Endothelial cell of umbilical vein (primary cell): ENCODE data around the gene DNAJC7. TPM values are rescaled to one million over a fixed set of nuclear protein-coding genes. Genes with fewer than 3 reads are reported as not detected.
A peak's percentile ranks its signal among the peaks of the same experiment; 100 is the strongest.

ENCODE experiments used
- BruUV-seq: library from RNA; stranded (reverse); fragments of 400-500 nt; replicated peaks from 2 replicates; lab custom pipeline; 2021; lab: Mats Ljungman, UMichigan
- CTCF ChIA-PET: fragments of 300-600, 350-600 bp; sonication (Branson Sonifier 250); formaldehyde crosslinking; loops from one replicate; lab custom pipeline; 2021; ENCODE audit warnings: antibody characterized with exemption, inconsistent platforms; lab: Charles Lee
- POLR2A ChIA-PET: fragments of 300-600, 350-600 bp; sonication (Branson Sonifier 250); formaldehyde crosslinking; loops from one replicate; lab custom pipeline; 2021; ENCODE audit warnings: antibody characterized with exemption, inconsistent platforms; lab: Charles Lee
- DNase-seq: peaks from one replicate; pipeline ENCODE4 v3.0.0-alpha.2; 2011; ENCODE audit warnings: low read depth, low spot score
- FAIRE-seq: peaks from 2 replicates; lab custom pipeline; 2011; peaks lifted over from hg19 to GRCh38; lab: Jason Lieb, UNC
- H2AFZ ChIP-seq: 2 replicates; pipeline ENCODE4 v1.6.0; 2012; ENCODE audit warnings: low read depth, low read length, control low read depth, inconsistent platforms
- H3K27ac ChIP-seq: 2 replicates; pipeline ENCODE4 v1.5.1; 2011; ENCODE audit warnings: low read depth, mild to moderate bottlenecking, control low read depth, low read length, moderate library complexity; ENCODE audit not compliant: insufficient read depth
- H3K27me3 ChIP-seq, 2 experiments: 2 replicates each; pipeline versions ENCODE4 v1.6.0 to v1.6.1; 2011; ENCODE audit warnings: low read length in 2 of 2, mixed read lengths in 1 of 2; ENCODE audit not compliant: control insufficient read depth in 2 of 2, insufficient read depth in 2 of 2
- H3K36me3 ChIP-seq, 2 experiments: 2 replicates in 1 of 2; 3 replicates in 1 of 2; pipeline ENCODE4 v1.5.1; 2011; ENCODE audit warnings: low read length in 2 of 2, mild to moderate bottlenecking in 1 of 2, moderate library complexity in 1 of 2; ENCODE audit not compliant: control insufficient read depth in 2 of 2, insufficient read depth in 2 of 2; ENCODE audit errors: extremely low read depth in 1 of 2
- H3K4me1 ChIP-seq: 3 replicates; pipeline ENCODE4 v1.5.1; 2011; ENCODE audit warnings: mild to moderate bottlenecking, low read length; ENCODE audit not compliant: control insufficient read depth, insufficient read depth; ENCODE audit errors: extremely low read depth
- H3K4me2 ChIP-seq: 2 replicates; pipeline ENCODE4 v1.6.1; 2011; ENCODE audit warnings: low read length, control low read depth, mixed read lengths; ENCODE audit not compliant: insufficient read depth
- H3K4me3 ChIP-seq, 3 experiments: fragments of 200-600 bp in 1 of 3; sonication (generic), shearing (Covaris generic) in 1 of 3; replicated peaks in 1 of 3; 2 replicates each; pipeline ENCODE4 v1.5.1; 2011 to 2016; ENCODE audit warnings: control low read depth in 3 of 3, low read length in 3 of 3, mild to moderate bottlenecking in 2 of 3, inconsistent platforms in 1 of 3, low read depth in 1 of 3, moderate library complexity in 1 of 3; ENCODE audit not compliant: insufficient read depth in 1 of 3
- H3K79me2 ChIP-seq: 2 replicates; pipeline ENCODE4 v1.6.0; 2012; ENCODE audit warnings: low read length, inconsistent platforms; ENCODE audit not compliant: control insufficient read depth, insufficient read depth
- H3K9ac ChIP-seq: replicated peaks from 2 replicates; pipeline ENCODE3; 2011; ENCODE audit warnings: low read length, control low read depth; ENCODE audit not compliant: insufficient read depth; ENCODE audit errors: extremely low read depth
- H3K9me1 ChIP-seq: replicated peaks from 3 replicates; pipeline ENCODE4 v1.6.0; 2011; ENCODE audit warnings: mild to moderate bottlenecking, low read length; ENCODE audit not compliant: control insufficient read depth, insufficient read depth; ENCODE audit errors: extremely low read depth
- H3K9me3 ChIP-seq: replicated peaks from 2 replicates; pipeline ENCODE4 v1.5.1; 2012; ENCODE audit warnings: low read length, inconsistent platforms; ENCODE audit not compliant: control insufficient read depth, insufficient read depth
- H4K20me1 ChIP-seq: replicated peaks from 2 replicates; pipeline ENCODE3; 2011; ENCODE audit warnings: mild to moderate bottlenecking, low read length; ENCODE audit not compliant: control insufficient read depth, insufficient read depth; ENCODE audit errors: extremely low read depth
- CTCF ChIP-seq, 2 donors: IDR thresholded peaks; 1 replicate in 1 of 2; 2 replicates in 1 of 2; pipeline ENCODE4 v1.5.1; 2011; ENCODE audit warnings: low read length in 2 of 2, mild to moderate bottlenecking in 2 of 2, moderate library complexity in 2 of 2, control low read depth in 1 of 2, inconsistent platforms in 1 of 2, low read depth in 1 of 2; ENCODE audit not compliant: insufficient read depth in 1 of 2; ENCODE audit errors: extremely low read depth in 1 of 2
- EZH2 ChIP-seq: IDR thresholded peaks from 2 replicates; pipeline ENCODE4 v1.6.1; 2012; ENCODE audit warnings: borderline replicate concordance, low read depth, mild to moderate bottlenecking, moderate library complexity, low read length, inconsistent platforms; ENCODE audit not compliant: severe bottlenecking
- FOS ChIP-seq: IDR thresholded peaks from 2 replicates; pipeline ENCODE4 v1.6.1; 2011; ENCODE audit warnings: mild to moderate bottlenecking, low read length, moderate library complexity, borderline replicate concordance; ENCODE audit not compliant: insufficient read depth
- GATA2 ChIP-seq: IDR thresholded peaks from 2 replicates; pipeline ENCODE4 v1.7.0; 2011; ENCODE audit warnings: low read depth, mild to moderate bottlenecking, moderate library complexity, mixed read lengths, low read length; ENCODE audit not compliant: insufficient read length, insufficient read depth
- JUN ChIP-seq: IDR thresholded peaks from 2 replicates; pipeline ENCODE4 v1.6.1; 2011; ENCODE audit warnings: borderline replicate concordance, low read depth; ENCODE audit not compliant: insufficient read length, insufficient read depth
- MYC ChIP-seq: IDR thresholded peaks from one replicate; pipeline ENCODE4 v1.6.1; 2011; ENCODE audit warnings: mild to moderate bottlenecking, low read depth, low read length
- POLR2A ChIP-seq: IDR thresholded peaks from 2 replicates; pipeline ENCODE4 v1.6.1; 2012; ENCODE audit warnings: low read depth, mild to moderate bottlenecking, control low read depth, low read length
- POLR2AphosphoS5 ChIP-seq: IDR thresholded peaks from 2 replicates; pipeline ENCODE4 v1.6.1; 2012; ENCODE audit warnings: low read depth, mild to moderate bottlenecking, control low read depth, low read length, moderate library complexity; ENCODE audit not compliant: insufficient read depth
- dilution Hi-C: fragments of 300-500 bp; cut with MboI; formaldehyde crosslinking; loops from one replicate; pipeline ENCODE4 v1.15.0; 2019; ENCODE audit warnings: low sequenced_read_pairs; ENCODE audit not compliant: extremely low pct_ligation_motif_present
- intact Hi-C: fragments of 100-400 bp; cut with micrococcal nuclease; formaldehyde crosslinking; loops from one replicate; pipeline ENCODE4 v1.10.0; 2022
- polyA plus RNA-seq, 4 experiments: library from polyadenylated mRNA; depleted of rRNA in 3 of 4; stranded (reverse) in 3 of 4; unstranded in 1 of 4; fragments of >200 nt; gene quantifications; 2 replicates each; pipeline versions ENCODE4 v1.2.1 to v1.2.3, GENCODE V29; 2011 to 2012; ENCODE audit warnings: missing spikeins in 1 of 4
- total RNA-seq: library from RNA; stranded (reverse); gene quantifications from 2 replicates; pipeline ENCODE4 v1.2.3, GENCODE V29; 2021
- TF ChIP-seq, protein P1 (sequence below): IDR thresholded peaks from 2 replicates; pipeline ENCODE4 v1.6.1; 2011; ENCODE audit not compliant: insufficient read depth, insufficient read length

DNAJC7 gene
- total and polyA plus RNA-seq, 2 donors (not counting 3 experiments of a cell fraction or from before 2014, with no cell fraction given) = 19.8 to 111 TPM

DNA sequence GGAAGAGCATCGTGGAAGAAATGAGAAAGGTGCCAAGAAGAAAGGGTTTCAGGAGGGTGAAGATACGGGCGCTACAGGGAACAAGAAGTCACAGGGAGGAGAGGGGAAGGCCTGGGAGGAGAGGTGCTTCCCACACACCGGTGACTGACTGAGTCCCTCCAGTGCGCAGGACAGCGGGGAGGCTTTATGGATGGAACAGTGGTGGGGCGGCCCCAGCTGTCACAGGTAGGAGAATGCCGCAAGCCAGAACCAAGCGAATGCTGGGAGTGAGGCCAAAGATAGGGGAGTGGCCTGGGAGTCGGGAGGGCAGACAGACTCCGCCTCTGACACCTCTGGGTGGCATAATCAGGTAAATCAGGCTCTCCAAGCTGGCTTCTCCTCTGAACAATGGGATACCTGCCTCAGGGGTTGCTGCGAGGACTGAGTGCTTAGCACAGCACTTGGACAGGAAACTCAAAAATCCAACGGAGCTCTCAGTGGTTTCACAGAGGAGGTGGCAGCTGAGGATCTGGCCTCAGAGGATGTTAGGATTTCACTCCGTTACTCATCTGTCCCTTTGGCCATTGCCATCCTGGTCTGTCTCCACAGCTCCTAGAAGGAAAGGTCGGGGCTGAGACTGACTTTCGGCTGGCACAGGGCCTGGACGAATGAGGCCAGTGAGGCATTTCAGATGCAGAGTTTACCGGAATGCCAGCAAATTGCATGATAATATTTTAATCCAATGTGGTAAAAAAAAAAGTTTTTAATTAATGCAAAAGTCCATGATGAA lies 51.4 kb downstream of the DNAJC7 start:
- intact Hi-C loops = loop anchor here (5.0 kb wide), 1 partner anchor 51 kb away; the partner anchor contains the start of gene DNAJC7
- Histone ChIP-seq H3K9ac (peak overlapping the region; percentile 79), H3K4me2 (peak overlapping the region; percentile 85), H3K4me3 (peak overlapping the region; percentile 50 to 80 (median 74)), H3K36me3 (peaks cover 2 to 7% of the 10 kb centered on the region in 2 experiments), H3K9me1 (no peaks in the 10 kb centered on the region), H3K79me2 (peaks cover 22% of the 10 kb centered on the region), H2AFZ (peak overlapping the region; percentile 82), H3K4me1 (peaks cover 18% of the 10 kb centered on the region), H3K27ac (peak overlapping the region; percentile 26), H3K9me3 (no peaks in the 10 kb centered on the region), H4K20me1 (no peaks in the 10 kb centered on the region), H3K27me3 (no peaks in the 10 kb centered on the region)
- TSS peak; percentile 29 for BruUV-seq
- TF ChIP-seq EZH2 (no peak), FOS (no peak), CTCF (IDR thresholded peaks at IDR 0.05; ENCODE audit: extremely low read depth in 1 of 2, insufficient read depth in 1 of 2, low read depth in 1 of 2, low read length in 2 of 2) (no peak), MYC (no peak), POLR2AphosphoS5 (no peak), JUN (no peak), POLR2A (no peak), GATA2 (no peak)
- TF ChIP-seq, protein P1, sequence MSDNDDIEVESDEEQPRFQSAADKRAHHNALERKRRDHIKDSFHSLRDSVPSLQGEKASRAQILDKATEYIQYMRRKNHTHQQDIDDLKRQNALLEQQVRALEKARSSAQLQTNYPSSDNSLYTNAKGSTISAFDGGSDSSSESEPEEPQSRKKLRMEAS = no peak
- FAIRE-seq (peak; percentile 91), DNase-seq (no peak)
- CTCF ChIA-PET = interaction anchor here (0.7 to 7.6 kb wide), 9 partner anchors 10 to 216 kb away, joined by 3 to 74 read pairs (median 5); partner anchors contain the start of genes KAT2A and ODAD4
- POLR2A ChIA-PET = interaction anchor here (0.7 to 1.4 kb wide), 5 partner anchors 27 to 457 kb away, joined by 3 to 4 read pairs (median 3); partner anchors contain the start of genes CAVIN1, DNAJC7 and NKIRAS2
- dilution Hi-C loops = loop anchor here (25.0 kb wide), 1 partner anchor 146 kb away; the partner anchor contains the start of genes DHX58, HSPB9 and KAT2A
